ENCODE measurements around the gene CERT1.

The CERT1 gene

GRCh38 chr5:75525344-75525743 lies 13.9 kb upstream of the CERT1 start:
- no peak overlapping the region for H3K4me2 ChIP-seq (ENCODE audit: low read depth, low read length, poor library complexity, severe bottlenecking)
- no peak for TF ChIP-seq EZH2phosphoT487 (IDR thresholded peaks at IDR 0.05; ENCODE audit: borderline replicate concordance)
- H3K9ac ChIP-seq (ENCODE audit: low read depth, low read length, poor library complexity, severe bottlenecking) = no peak overlapping the region
- H4K20me1 ChIP-seq (ENCODE audit: insufficient read depth, low read length, poor library complexity, severe bottlenecking) = peaks cover 15% of the 10 kb centered on the region
- H3K4me3 ChIP-seq (ENCODE audit: low read length, poor library complexity, severe bottlenecking) = no peak overlapping the region
- H3K9me2 ChIP-seq (replicated peaks; ENCODE audit: low read depth, low read length) = no peaks in the 10 kb centered on the region
- peaks cover 62% of the 10 kb centered on the region for H3K79me2 ChIP-seq (ENCODE audit: insufficient read depth, low read length)
- no peaks in the 10 kb centered on the region for H3K4me1 ChIP-seq (ENCODE audit: insufficient read depth, low read length, poor library complexity, severe bottlenecking)
- peaks cover 18% of the 10 kb centered on the region for H3K36me3 ChIP-seq (ENCODE audit: insufficient read depth, low read length)
- peaks cover 3% of the 10 kb centered on the region for H3K27me3 ChIP-seq (ENCODE audit: insufficient read depth, low read length, poor library complexity, severe bottlenecking)
- H2AFZ ChIP-seq (ENCODE audit: low read length) = no peak overlapping the region
- peaks cover 20% of the 10 kb centered on the region for H3K9me3 ChIP-seq (ENCODE audit: insufficient read depth, low read depth, low read length)
- no peaks in the 10 kb centered on the region; the same call in 1 of the 2 replicates for H3F3A ChIP-seq (ENCODE audit: low read depth)

GRCh38 chr5:75524591-75524990 lies 13.2 kb upstream of the CERT1 start:
- peaks cover 3% of the 10 kb centered on the region for H3K27me3 ChIP-seq (ENCODE audit: insufficient read depth, low read length, poor library complexity, severe bottlenecking)
- no peak overlapping the region for H3K4me3 ChIP-seq (ENCODE audit: low read length, poor library complexity, severe bottlenecking)
- H3K79me2 ChIP-seq (ENCODE audit: insufficient read depth, low read length) = peaks cover 70% of the 10 kb centered on the region
- no peaks in the 10 kb centered on the region for H3K9me2 ChIP-seq (replicated peaks; ENCODE audit: low read depth, low read length)
- peaks cover 18% of the 10 kb centered on the region for H3K36me3 ChIP-seq (ENCODE audit: insufficient read depth, low read length)
- H3K4me2 ChIP-seq (ENCODE audit: low read depth, low read length, poor library complexity, severe bottlenecking) = no peak overlapping the region
- no peak overlapping the region for H3K9ac ChIP-seq (ENCODE audit: low read depth, low read length, poor library complexity, severe bottlenecking)
- H3K4me1 ChIP-seq (ENCODE audit: insufficient read depth, low read length, poor library complexity, severe bottlenecking) = peaks cover 3% of the 10 kb centered on the region
- TF ChIP-seq CTCF (conservative IDR thresholded peaks at IDR 0.05; ENCODE audit: low read length) = no peak
- TF ChIP-seq EZH2phosphoT487 (IDR thresholded peaks at IDR 0.05; ENCODE audit: borderline replicate concordance) = no peak
- H2AFZ ChIP-seq (ENCODE audit: low read length) = no peak overlapping the region
- H3K9me3 ChIP-seq (ENCODE audit: insufficient read depth, low read depth, low read length) = peaks cover 20% of the 10 kb centered on the region
- no peaks in the 10 kb centered on the region; the same call in 1 of the 2 replicates for H3F3A ChIP-seq (ENCODE audit: low read depth)
- H4K20me1 ChIP-seq (ENCODE audit: insufficient read depth, low read length, poor library complexity, severe bottlenecking) = peaks cover 19% of the 10 kb centered on the region

- TF ChIP-seq CTCF (conservative IDR thresholded peaks at IDR 0.05; ENCODE audit: low read length) = no peak
- no peak for TF ChIP-seq EZH2phosphoT487 (IDR thresholded peaks at IDR 0.05; ENCODE audit: borderline replicate concordance)
- Histone ChIP-seq H3K27me3 (ENCODE audit: insufficient read depth, low read length, poor library complexity, severe bottlenecking) (peaks cover 3% of the 10 kb centered on the region), H3K9me2 (replicated peaks; ENCODE audit: low read depth, low read length) (no peaks in the 10 kb centered on the region), H2AFZ (ENCODE audit: low read length) (no peak overlapping the region), H3K4me1 (ENCODE audit: insufficient read depth, low read length, poor library complexity, severe bottlenecking) (peaks cover 8% of the 10 kb centered on the region), H3K79me2 (ENCODE audit: insufficient read depth, low read length) (peaks cover 75% of the 10 kb centered on the region), H3K9ac (ENCODE audit: low read depth, low read length, poor library complexity, severe bottlenecking) (no peak overlapping the region), H4K20me1 (ENCODE audit: insufficient read depth, low read length, poor library complexity, severe bottlenecking) (peaks cover 24% of the 10 kb centered on the region), H3K9me3 (ENCODE audit: insufficient read depth, low read depth, low read length) (peaks cover 20% of the 10 kb centered on the region), H3K36me3 (ENCODE audit: insufficient read depth, low read length) (peaks cover 18% of the 10 kb centered on the region), H3F3A (ENCODE audit: low read depth) (no peaks in the 10 kb centered on the region; the same call in 1 of the 2 replicates), H3K4me3 (ENCODE audit: low read length, poor library complexity, severe bottlenecking) (no peak overlapping the region), H3K4me2 (ENCODE audit: low read depth, low read length, poor library complexity, severe bottlenecking) (no peak overlapping the region)
Measured at GRCh38 chr5:75524071-75524470, 12.6 kb upstream of the CERT1 start.

GRCh38 chr5:75523275-75523674 lies 11.8 kb upstream of the CERT1 start:
- Histone ChIP-seq H3K4me2 (ENCODE audit: low read depth, low read length, poor library complexity, severe bottlenecking) (no peak overlapping the region), H2AFZ (ENCODE audit: low read length) (no peak overlapping the region), H3F3A (ENCODE audit: low read depth) (no peaks in the 10 kb centered on the region; the same call in 1 of the 2 replicates), H3K9me2 (replicated peaks; ENCODE audit: low read depth, low read length) (no peaks in the 10 kb centered on the region), H3K4me3 (ENCODE audit: low read length, poor library complexity, severe bottlenecking) (no peak overlapping the region), H3K36me3 (ENCODE audit: insufficient read depth, low read length) (peaks cover 18% of the 10 kb centered on the region), H4K20me1 (ENCODE audit: insufficient read depth, low read length, poor library complexity, severe bottlenecking) (peaks cover 28% of the 10 kb centered on the region), H3K9me3 (ENCODE audit: insufficient read depth, low read depth, low read length) (peaks cover 20% of the 10 kb centered on the region), H3K27me3 (ENCODE audit: insufficient read depth, low read length, poor library complexity, severe bottlenecking) (peaks cover 3% of the 10 kb centered on the region), H3K79me2 (ENCODE audit: insufficient read depth, low read length) (peaks cover 79% of the 10 kb centered on the region), H3K9ac (ENCODE audit: low read depth, low read length, poor library complexity, severe bottlenecking) (no peak overlapping the region), H3K4me1 (ENCODE audit: insufficient read depth, low read length, poor library complexity, severe bottlenecking) (peaks cover 9% of the 10 kb centered on the region)
- TF ChIP-seq EZH2phosphoT487 (IDR thresholded peaks at IDR 0.05; ENCODE audit: borderline replicate concordance) = no peak
- TF ChIP-seq CTCF (conservative IDR thresholded peaks at IDR 0.05; ENCODE audit: low read length) = no peak
